GM12878 (cell line): Measurements from ENCODE around the gene CACNA2D3. TPM values are rescaled to one million over a fixed set of nuclear protein-coding genes. Genes with fewer than 3 reads are reported as not detected.

ENCODE experiments used
- ATAC-seq: fragments of 200-7000 bp; cut with Tn5 transposase; 3 replicates; pipeline ENCODE4 v1.9.1; 2020; ENCODE audit warnings: mild to moderate bottlenecking, moderate library complexity
- BruUV-seq: library from RNA; stranded (reverse); fragments of 400-500 nt; replicated peaks from 2 replicates; lab custom pipeline; 2021; lab: Mats Ljungman, UMichigan
- CTCF ChIA-PET: fragments of 300-600 bp; sonication (Branson Sonifier 250); formaldehyde crosslinking; extraction: SDS; loops from one replicate; lab custom pipeline; 2021; ENCODE audit warnings: inconsistent platforms; lab: Yijun Ruan, JAX
- POLR2A ChIA-PET: fragments of 350-600 bp; formaldehyde crosslinking; extraction: SDS; loops from one replicate; lab custom pipeline; 2021; ENCODE audit warnings: inconsistent platforms; lab: Charles Lee
- RAD21 ChIA-PET: fragments of 300-600 bp; sonication (Branson Sonifier 250); formaldehyde crosslinking; loops from one replicate; lab custom pipeline; 2023; ENCODE audit warnings: antibody characterized with exemption; ENCODE audit not compliant: unreplicated experiment; lab: Charles Lee
- SMC1A ChIA-PET: fragments of 300-600 bp; sonication (Branson Sonifier 250); formaldehyde crosslinking; loops from one replicate; lab custom pipeline; 2023; ENCODE audit not compliant: unreplicated experiment, uncharacterized antibody; lab: Charles Lee
- DNase-seq: peaks from one replicate; pipeline ENCODE4 v3.0.0-alpha.2; 2011; ENCODE audit warnings: low read depth, low spot score
- FAIRE-seq: peaks from 3 replicates; lab custom pipeline; 2011; peaks lifted over from hg19 to GRCh38; lab: Jason Lieb, UNC
- H2AFZ ChIP-seq: 2 replicates; pipeline ENCODE4 v1.6.0; 2011; ENCODE audit warnings: low read depth, low read length, control low read depth; ENCODE audit not compliant: control insufficient read depth
- H3K27ac ChIP-seq: 2 replicates; pipeline ENCODE4 v1.5.1; 2011; ENCODE audit warnings: control low read depth; ENCODE audit not compliant: control insufficient read depth, insufficient read depth
- H3K27me3 ChIP-seq, 2 experiments: replicated peaks in 1 of 2; 2 replicates each; pipeline versions ENCODE4 v1.6.0 to v1.6.1; 2011; ENCODE audit warnings: low read length in 1 of 2; ENCODE audit not compliant: control insufficient read depth in 2 of 2, insufficient read depth in 2 of 2
- H3K36me3 ChIP-seq, 2 experiments: 2 replicates each; pipeline ENCODE4 v1.5.1; 2011; ENCODE audit warnings: low read length in 1 of 2; ENCODE audit not compliant: control insufficient read depth in 2 of 2, insufficient read depth in 2 of 2
- H3K4me1 ChIP-seq: 2 replicates; pipeline ENCODE4 v1.6.1; 2011; ENCODE audit warnings: mild to moderate bottlenecking, low read length, moderate library complexity, mixed read lengths; ENCODE audit not compliant: control insufficient read depth, insufficient read depth
- H3K4me2 ChIP-seq: 2 replicates; pipeline ENCODE4 v1.6.0; 2011; ENCODE audit warnings: control low read depth; ENCODE audit not compliant: control insufficient read depth, insufficient read depth
- H3K4me3 ChIP-seq: fragments of 200-600 bp; sonication (generic); 2 replicates; pipeline ENCODE4 v1.5.1; 2016
- H3K79me2 ChIP-seq: 2 replicates; pipeline ENCODE4 v1.6.0; 2011; ENCODE audit warnings: low read length; ENCODE audit not compliant: control insufficient read depth, insufficient read depth
- H3K9ac ChIP-seq: 2 replicates; pipeline ENCODE4 v1.8.0; 2011; ENCODE audit warnings: low read length, control low read depth, mixed read lengths; ENCODE audit not compliant: control insufficient read depth, insufficient read depth
- H3K9me3 ChIP-seq: replicated peaks from 3 replicates; pipeline ENCODE4 v1.5.1; 2011; ENCODE audit warnings: mild to moderate bottlenecking, low read length; ENCODE audit not compliant: control insufficient read depth, insufficient read depth
- H4K20me1 ChIP-seq: 2 replicates; pipeline ENCODE4 v1.6.0; 2011; ENCODE audit not compliant: control insufficient read depth, insufficient read depth
- BRCA1 ChIP-seq: IDR thresholded peaks from 2 replicates; pipeline ENCODE4 v1.6.1; 2011; ENCODE audit warnings: low read depth, low read length, improper control_type of control experiment
- CHD2 ChIP-seq: IDR thresholded peaks from 2 replicates; pipeline ENCODE4 v1.6.1; 2011; ENCODE audit warnings: low read depth, low read length, improper control_type of control experiment, borderline replicate concordance
- CHD4 ChIP-seq: fragments of 200-600 bp; sonication (generic); IDR thresholded peaks from 2 replicates; pipeline ENCODE4 v1.6.1; 2016; ENCODE audit warnings: mild to moderate bottlenecking
- FOS ChIP-seq: IDR thresholded peaks from 3 replicates; pipeline ENCODE4 v1.6.1; 2011; ENCODE audit warnings: borderline replicate concordance; ENCODE audit not compliant: insufficient read length; ENCODE audit errors: extremely low read depth
- HDGF ChIP-seq: fragments of 450-650 bp; IDR thresholded peaks from 2 replicates; pipeline ENCODE4 v1.6.1; 2016; ENCODE audit warnings: antibody characterized with exemption
- IRF5 ChIP-seq: fragments of 450-650 bp; IDR thresholded peaks from 2 replicates; pipeline ENCODE4 v1.6.1; 2017; ENCODE audit warnings: borderline replicate concordance
- KAT2A ChIP-seq: conservative IDR thresholded peaks from 2 replicates; pipeline ENCODE4 v1.6.1; 2011; ENCODE audit warnings: low read depth, low read length; ENCODE audit not compliant: control insufficient read depth
- RBBP5 ChIP-seq: fragments of 200-600 bp; sonication (generic); conservative IDR thresholded peaks from 2 replicates; pipeline ENCODE4 v1.6.1; 2016
- RCOR1 ChIP-seq: conservative IDR thresholded peaks from 2 replicates; pipeline ENCODE4 v1.6.1; 2012; ENCODE audit warnings: low read depth, low read length, improper control_type of control experiment
- RFX5 ChIP-seq: IDR thresholded peaks from 2 replicates; pipeline ENCODE4 v1.6.1; 2011; ENCODE audit warnings: low read depth, low read length, improper control_type of control experiment
- RUNX3 ChIP-seq: IDR thresholded peaks from 2 replicates; pipeline ENCODE4 v1.6.1; 2012; ENCODE audit warnings: low read length, inconsistent platforms
- SMARCA5 ChIP-seq: fragments of 450-650 bp; IDR thresholded peaks from 2 replicates; pipeline ENCODE4 v1.6.1; 2017; ENCODE audit warnings: mild to moderate bottlenecking
- SREBF2 ChIP-seq: IDR thresholded peaks from 2 replicates; pipeline ENCODE4 v1.6.1; 2012; ENCODE audit warnings: mild to moderate bottlenecking, low read length
- SUZ12 ChIP-seq: fragments of 200-600 bp; sonication (generic); IDR thresholded peaks from one replicate; pipeline ENCODE4 v1.6.1; 2018; ENCODE audit warnings: antibody characterized with exemption, mild to moderate bottlenecking; ENCODE audit not compliant: unreplicated experiment
- USF1 ChIP-seq: IDR thresholded peaks from 2 replicates; pipeline ENCODE4 v1.6.1; 2011; ENCODE audit warnings: borderline replicate concordance, low read depth, mild to moderate bottlenecking, moderate library complexity, mixed read lengths, low read length; ENCODE audit not compliant: insufficient read depth; ENCODE audit errors: extremely low read length
- ZBTB11 ChIP-seq: fragments of 450-650 bp; formaldehyde crosslinking; IDR thresholded peaks from 2 replicates; pipeline ENCODE4 v1.5.0; 2022; ENCODE audit warnings: mild to moderate bottlenecking, missing genetic modification characterization
- ZNF622 ChIP-seq: fragments of 450-650 bp; IDR thresholded peaks from 2 replicates; pipeline ENCODE4 v1.6.1; 2017; ENCODE audit warnings: mild to moderate bottlenecking, inconsistent platforms
- ZSCAN29 ChIP-seq: fragments of 450-650 bp; IDR thresholded peaks from 2 replicates; pipeline ENCODE4 v1.6.1; 2017; ENCODE audit warnings: mild to moderate bottlenecking, moderate library complexity
- WGBS: methylation state at CpG from one replicate; pipeline ENCODE4 v1.1.6; 2016; ENCODE audit warnings: low lambda C conversion rate; ENCODE audit not compliant: insufficient replicate concordance, insufficient coverage; ENCODE audit errors: missing lambda C conversion rate; 5-methylcytosine and 5-hydroxymethylcytosine counted together
- in situ Hi-C: fragments of 300-500 bp; cut with MboI; formaldehyde crosslinking; loops from 9 replicates; pipeline ENCODE4 v1.14.3; 2018; ENCODE audit warnings: mixed read lengths
- intact Hi-C: fragments of 100-400 bp; cut with micrococcal nuclease; formaldehyde crosslinking; loops from one replicate; pipeline ENCODE4 v1.14.2; 2022; ENCODE audit not compliant: unreplicated experiment
- polyA plus RNA-seq, 11 experiments: library from polyadenylated mRNA; depleted of rRNA in 4 of 11; unstranded in 6 of 11; stranded (reverse) in 5 of 11; fragments of >200 nt; fragmentation: Nextera tagmentation in 4 of 11; fragmentation: Illumina TruSeq in 1 of 11; extraction: Ambion mirVana in 4 of 11; extraction: Trizol in 1 of 11; gene quantifications; 1 replicate in 1 of 11; 2 replicates in 10 of 11; pipeline versions ENCODE4 v1.2.1 to v1.2.3, GENCODE V29; 2011 to 2016; ENCODE audit warnings: inconsistent platforms in 2 of 11, missing spikeins in 2 of 11, low read depth in 1 of 11
- total RNA-seq, 4 experiments: library from RNA; depleted of rRNA in 3 of 4; stranded (reverse); fragments of >200 nt in 3 of 4; fragmentation: Illumina TruSeq in 1 of 4; extraction: Trizol in 1 of 4; gene quantifications; 2 replicates each; pipeline versions ENCODE4 v1.2.1 to v1.2.3, GENCODE V29; 2013 to 2021
- TF ChIP-seq, protein P1 (sequence below): fragments of 450-650 bp; IDR thresholded peaks from 2 replicates; pipeline ENCODE4 v1.6.1; 2017; ENCODE audit warnings: antibody characterized with exemption, mild to moderate bottlenecking, moderate library complexity

The CACNA2D3 gene
- total and polyA plus RNA-seq, 10 of the 15 experiments (the other 5 are each of a cell fraction or from before 2014, with no cell fraction given), result not detected

DNA sequence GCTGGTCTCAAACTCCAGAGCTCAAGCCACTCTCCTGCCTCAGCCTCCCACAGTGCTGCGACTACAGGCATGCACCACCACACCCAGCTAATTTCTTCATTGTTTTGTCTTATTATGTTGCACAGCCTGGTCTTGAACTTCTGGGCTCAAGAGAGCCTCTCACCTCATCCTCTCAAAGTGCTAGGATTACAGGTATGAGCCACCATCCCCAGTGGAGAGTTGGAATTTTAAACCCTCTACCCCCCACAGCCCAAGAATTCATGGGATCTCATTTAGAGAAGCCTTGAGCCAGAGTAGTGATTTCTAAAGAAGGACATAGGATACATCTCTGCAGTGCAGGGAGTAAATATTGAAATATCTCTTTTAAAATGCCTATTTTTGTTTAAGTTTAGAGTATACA lies 221.1 kb downstream of the CACNA2D3 start:
- no peaks in the 10 kb centered on the region; a peak in 2 of 4 replicates for H3K27me3 ChIP-seq
- BruUV-seq, result no TSS peak
- no peaks in the 10 kb centered on the region for H3K4me1 ChIP-seq

More for the DNA sequence above, 221.1 kb downstream of the CACNA2D3 start:
- ATAC-seq, result no peak
- H3K27ac ChIP-seq, result no peak overlapping the region
- in situ Hi-C loops (no loop called here), intact Hi-C loops (no loop called here)
- no peak overlapping the region for H2AFZ ChIP-seq
- no peak for TF ChIP-seq CHD4
- no peak for TF ChIP-seq ZSCAN29
- no peak for TF ChIP-seq RBBP5
- TF ChIP-seq, protein P1, sequence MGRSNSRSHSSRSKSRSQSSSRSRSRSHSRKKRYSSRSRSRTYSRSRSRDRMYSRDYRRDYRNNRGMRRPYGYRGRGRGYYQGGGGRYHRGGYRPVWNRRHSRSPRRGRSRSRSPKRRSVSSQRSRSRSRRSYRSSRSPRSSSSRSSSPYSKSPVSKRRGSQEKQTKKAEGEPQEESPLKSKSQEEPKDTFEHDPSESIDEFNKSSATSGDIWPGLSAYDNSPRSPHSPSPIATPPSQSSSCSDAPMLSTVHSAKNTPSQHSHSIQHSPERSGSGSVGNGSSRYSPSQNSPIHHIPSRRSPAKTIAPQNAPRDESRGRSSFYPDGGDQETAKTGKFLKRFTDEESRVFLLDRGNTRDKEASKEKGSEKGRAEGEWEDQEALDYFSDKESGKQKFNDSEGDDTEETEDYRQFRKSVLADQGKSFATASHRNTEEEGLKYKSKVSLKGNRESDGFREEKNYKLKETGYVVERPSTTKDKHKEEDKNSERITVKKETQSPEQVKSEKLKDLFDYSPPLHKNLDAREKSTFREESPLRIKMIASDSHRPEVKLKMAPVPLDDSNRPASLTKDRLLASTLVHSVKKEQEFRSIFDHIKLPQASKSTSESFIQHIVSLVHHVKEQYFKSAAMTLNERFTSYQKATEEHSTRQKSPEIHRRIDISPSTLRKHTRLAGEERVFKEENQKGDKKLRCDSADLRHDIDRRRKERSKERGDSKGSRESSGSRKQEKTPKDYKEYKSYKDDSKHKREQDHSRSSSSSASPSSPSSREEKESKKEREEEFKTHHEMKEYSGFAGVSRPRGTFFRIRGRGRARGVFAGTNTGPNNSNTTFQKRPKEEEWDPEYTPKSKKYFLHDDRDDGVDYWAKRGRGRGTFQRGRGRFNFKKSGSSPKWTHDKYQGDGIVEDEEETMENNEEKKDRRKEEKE, result no peak
- TF ChIP-seq RFX5, result no peak
- TF ChIP-seq RCOR1, result no peak
- no peak for TF ChIP-seq ZNF622
- no peak for TF ChIP-seq USF1
- no peak for TF ChIP-seq BRCA1
- TF ChIP-seq RUNX3, result no peak
- no peak for TF ChIP-seq CHD2
- no peak for TF ChIP-seq SMARCA5
- TF ChIP-seq HDGF, result no peak
- TF ChIP-seq SREBF2, result no peak
- TF ChIP-seq SUZ12, result no peak
- TF ChIP-seq IRF5, result no peak
- TF ChIP-seq ZBTB11 (CRISPR knock-in tag), result no peak
- TF ChIP-seq FOS, result no peak
- TF ChIP-seq KAT2A, result no peak
- H3K36me3 ChIP-seq, result no peaks in the 10 kb centered on the region
- CTCF ChIA-PET, result no interaction called here
- no peak overlapping the region for H3K9ac ChIP-seq
- DNase-seq, result no peak
- no peaks in the 10 kb centered on the region for H3K9me3 ChIP-seq
- WGBS, result 10% methylated on average over 1 of the region's 1 CpG
- no peak overlapping the region for H3K4me3 ChIP-seq
- SMC1A ChIA-PET, result no interaction called here
- no peaks in the 10 kb centered on the region for H3K79me2 ChIP-seq
- no peaks in the 10 kb centered on the region for H4K20me1 ChIP-seq
- RAD21 ChIA-PET, result no interaction called here
- no peak for FAIRE-seq
- no peak overlapping the region for H3K4me2 ChIP-seq
- POLR2A ChIA-PET, result no interaction called here
